ENCODE data around the gene PRKX. TPM values are rescaled to one million over a fixed set of nuclear protein-coding genes. Genes with fewer than 3 reads are reported as not detected.
"Not testable (repeated sequence)": the region's sequence is repeated elsewhere in the genome, so short reads cannot be mapped to it uniquely, and the experiment has no call there.

PRKX gene
- total RNA-seq, 1 donor from 2014 or later, result 64.3 TPM

DNA sequence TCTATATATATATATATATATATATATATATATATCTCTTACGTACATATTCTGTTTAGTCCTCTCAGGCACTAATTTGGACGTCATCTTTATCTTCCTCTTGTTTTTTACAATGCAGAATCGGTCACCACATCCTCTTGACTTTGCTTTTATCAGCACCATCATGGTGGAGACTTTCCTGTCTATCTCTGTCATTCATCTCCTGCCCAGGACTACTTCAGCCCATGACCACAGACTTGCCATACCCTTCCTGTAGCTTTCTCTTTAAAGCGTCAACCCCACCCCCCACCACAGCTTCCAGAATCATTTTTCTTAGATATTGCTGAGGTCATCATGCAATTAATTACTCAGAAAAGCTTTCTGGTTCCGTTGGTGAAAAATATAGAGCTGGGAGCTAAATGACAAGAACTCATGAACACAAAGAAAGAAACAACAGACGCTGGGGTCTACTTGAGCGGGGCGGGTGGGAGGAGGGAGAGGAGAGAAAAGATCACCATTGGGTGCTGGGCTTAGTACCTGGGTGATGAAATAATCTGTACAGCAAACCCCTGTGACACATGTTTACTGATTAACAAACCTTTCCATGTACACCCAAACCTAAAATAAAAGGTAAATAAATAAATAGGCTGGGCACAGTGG is 30.5 kb upstream of the PRKX start:
- Mint-ChIP-seq H3K27me3 (ENCODE audit: unreplicated experiment) (peaks cover 4% of the 10 kb centered on the region), H3K27ac (ENCODE audit: unreplicated experiment) (no peak overlapping the region), H3K4me3 (ENCODE audit: unreplicated experiment) (no peak overlapping the region), H3K4me1 (ENCODE audit: low read depth, unreplicated experiment) (no peaks in the 10 kb centered on the region), H3K9me3 (ENCODE audit: unreplicated experiment) (peaks cover 1% of the 10 kb centered on the region), H3K36me3 (ENCODE audit: unreplicated experiment) (no peaks in the 10 kb centered on the region)
- TF ChIP-seq, protein P1, sequence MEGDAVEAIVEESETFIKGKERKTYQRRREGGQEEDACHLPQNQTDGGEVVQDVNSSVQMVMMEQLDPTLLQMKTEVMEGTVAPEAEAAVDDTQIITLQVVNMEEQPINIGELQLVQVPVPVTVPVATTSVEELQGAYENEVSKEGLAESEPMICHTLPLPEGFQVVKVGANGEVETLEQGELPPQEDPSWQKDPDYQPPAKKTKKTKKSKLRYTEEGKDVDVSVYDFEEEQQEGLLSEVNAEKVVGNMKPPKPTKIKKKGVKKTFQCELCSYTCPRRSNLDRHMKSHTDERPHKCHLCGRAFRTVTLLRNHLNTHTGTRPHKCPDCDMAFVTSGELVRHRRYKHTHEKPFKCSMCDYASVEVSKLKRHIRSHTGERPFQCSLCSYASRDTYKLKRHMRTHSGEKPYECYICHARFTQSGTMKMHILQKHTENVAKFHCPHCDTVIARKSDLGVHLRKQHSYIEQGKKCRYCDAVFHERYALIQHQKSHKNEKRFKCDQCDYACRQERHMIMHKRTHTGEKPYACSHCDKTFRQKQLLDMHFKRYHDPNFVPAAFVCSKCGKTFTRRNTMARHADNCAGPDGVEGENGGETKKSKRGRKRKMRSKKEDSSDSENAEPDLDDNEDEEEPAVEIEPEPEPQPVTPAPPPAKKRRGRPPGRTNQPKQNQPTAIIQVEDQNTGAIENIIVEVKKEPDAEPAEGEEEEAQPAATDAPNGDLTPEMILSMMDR (IDR thresholded peaks at IDR 0.05; ENCODE audit: partially characterized antibody, unreplicated experiment), result no peak
- DNase-seq, result no peak

DNA sequence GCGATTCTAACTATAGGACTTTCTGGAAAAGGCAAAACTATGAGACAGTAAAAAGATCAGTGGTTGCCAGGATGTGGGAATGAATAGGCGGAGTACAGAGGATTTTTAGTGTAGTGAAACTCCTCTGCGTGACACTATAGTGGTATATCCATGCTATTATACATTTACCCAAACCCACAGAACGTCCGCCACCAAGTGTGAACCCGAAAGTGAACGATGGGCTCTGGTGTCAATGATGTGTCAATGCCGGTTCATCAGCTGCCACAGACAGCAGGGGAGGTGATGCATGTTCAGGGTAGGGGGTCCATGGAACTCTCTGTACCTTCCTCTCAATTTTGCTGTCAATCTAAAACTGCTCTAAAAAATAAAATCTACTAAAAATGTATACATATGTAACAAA is 27.5 kb upstream of the PRKX start:
- H3K9me3 Mint-ChIP-seq (ENCODE audit: unreplicated experiment); H3K27me3 Mint-ChIP-seq (ENCODE audit: unreplicated experiment); H3K4me1 Mint-ChIP-seq (ENCODE audit: low read depth, unreplicated experiment); H3K4me3 Mint-ChIP-seq (ENCODE audit: unreplicated experiment); H3K36me3 Mint-ChIP-seq (ENCODE audit: unreplicated experiment); H3K27ac Mint-ChIP-seq (ENCODE audit: unreplicated experiment); DNase-seq: not testable (repeated sequence)

DNA sequence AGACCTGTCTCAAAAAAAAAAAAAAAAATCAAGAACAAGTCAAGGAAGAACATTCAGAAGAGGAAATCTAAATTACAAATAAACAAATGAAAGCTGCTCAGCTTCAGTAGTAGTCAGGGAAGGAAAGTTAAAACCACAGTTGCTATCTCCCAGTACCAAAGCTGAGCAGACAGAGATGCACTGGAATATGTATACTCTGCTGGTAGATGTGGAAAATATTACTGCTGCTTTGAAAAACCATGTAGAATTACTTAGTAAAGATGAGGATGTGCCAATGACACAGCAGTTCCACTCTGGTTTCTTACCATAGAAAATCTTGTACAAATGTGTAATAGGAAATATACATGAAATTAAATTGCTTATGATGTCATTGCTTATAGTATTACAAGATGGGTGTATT is 25.1 kb upstream of the PRKX start:
- no peaks in the 10 kb centered on the region for H3K36me3 Mint-ChIP-seq (ENCODE audit: unreplicated experiment)
- TF ChIP-seq, protein P1 (IDR thresholded peaks at IDR 0.05; ENCODE audit: partially characterized antibody, unreplicated experiment), result no peak
- no peak overlapping the region for H3K27ac Mint-ChIP-seq (ENCODE audit: unreplicated experiment)

DNA sequence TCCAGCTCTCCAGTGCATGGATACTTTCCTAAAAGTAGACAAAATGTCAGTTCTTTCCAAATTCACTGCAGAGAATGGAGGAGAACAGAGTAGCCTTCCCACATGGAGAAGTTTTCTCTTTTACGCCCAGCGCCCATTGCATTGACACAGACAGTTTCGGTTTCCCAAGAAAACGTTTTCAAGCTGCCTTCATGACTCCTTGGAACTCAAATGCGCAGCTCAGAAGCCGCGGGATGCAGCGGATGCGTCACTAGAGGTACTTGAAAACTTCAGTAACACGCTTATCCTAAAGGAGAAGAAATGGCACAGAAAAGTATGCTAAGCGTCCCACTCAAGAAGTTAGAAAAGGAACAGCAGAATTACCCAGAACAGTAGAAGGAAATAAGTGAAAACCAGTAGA is 23.1 kb upstream of the PRKX start:
- not testable (repeated sequence) for H3K36me3 Mint-ChIP-seq (ENCODE audit: unreplicated experiment); H3K9me3 Mint-ChIP-seq (ENCODE audit: unreplicated experiment); H3K4me3 Mint-ChIP-seq (ENCODE audit: unreplicated experiment); H3K27ac Mint-ChIP-seq (ENCODE audit: unreplicated experiment); H3K27me3 Mint-ChIP-seq (ENCODE audit: unreplicated experiment); H3K4me1 Mint-ChIP-seq (ENCODE audit: low read depth, unreplicated experiment); DNase-seq

More for the DNA sequence above, 25.1 kb upstream of the PRKX start:
- DNase-seq, result no peak
- peaks cover 3% of the 10 kb centered on the region for H3K9me3 Mint-ChIP-seq (ENCODE audit: unreplicated experiment)
- no peak overlapping the region for H3K4me3 Mint-ChIP-seq (ENCODE audit: unreplicated experiment)
- H3K27me3 Mint-ChIP-seq (ENCODE audit: unreplicated experiment), result no peaks in the 10 kb centered on the region
- H3K4me1 Mint-ChIP-seq (ENCODE audit: low read depth, unreplicated experiment), result no peaks in the 10 kb centered on the region

DNA sequence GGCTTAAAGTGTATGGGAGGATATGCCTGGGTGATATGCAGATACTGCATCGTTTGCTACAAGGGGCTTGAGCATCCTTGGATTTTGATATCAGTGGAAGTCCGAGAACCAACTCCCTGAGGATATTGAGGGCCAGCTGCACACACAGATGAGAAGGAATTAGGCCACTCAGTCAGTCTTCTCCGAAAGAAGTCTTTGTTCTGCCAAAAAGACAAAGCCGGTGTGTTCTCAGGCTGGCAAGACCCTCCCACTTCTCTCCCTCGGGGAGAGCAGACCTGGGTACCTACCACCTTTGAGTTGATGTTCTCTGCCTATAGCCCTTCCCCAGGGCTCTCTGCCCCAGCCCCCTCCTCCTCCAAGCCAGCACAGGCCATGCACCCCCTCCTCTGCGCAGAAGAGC is 22.4 kb upstream of the PRKX start:
- DNase-seq; H3K27ac Mint-ChIP-seq (ENCODE audit: unreplicated experiment); H3K27me3 Mint-ChIP-seq (ENCODE audit: unreplicated experiment); H3K9me3 Mint-ChIP-seq (ENCODE audit: unreplicated experiment); H3K4me1 Mint-ChIP-seq (ENCODE audit: low read depth, unreplicated experiment); H3K4me3 Mint-ChIP-seq (ENCODE audit: unreplicated experiment); H3K36me3 Mint-ChIP-seq (ENCODE audit: unreplicated experiment): not testable (repeated sequence)

DNA sequence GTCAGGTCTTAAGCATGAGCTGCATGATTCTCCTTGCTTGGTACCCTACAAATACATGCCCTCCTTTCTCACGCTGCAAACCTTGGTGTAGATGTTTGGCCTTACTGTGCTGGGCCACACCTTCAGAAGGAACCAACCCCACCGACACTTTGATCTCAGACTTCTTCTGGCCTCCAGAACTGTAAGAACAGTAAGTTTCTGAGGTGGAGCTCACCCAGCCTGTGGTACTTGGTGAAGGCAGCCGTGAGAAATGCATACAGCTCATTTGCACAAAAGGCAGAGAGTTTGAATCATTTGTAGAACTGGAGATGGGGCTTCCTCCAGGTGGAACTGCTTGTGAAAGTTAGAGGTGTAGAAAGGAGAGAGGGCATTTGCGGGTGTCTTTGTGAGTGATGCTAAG is 21.0 kb upstream of the PRKX start:
- H3K9me3 Mint-ChIP-seq (ENCODE audit: unreplicated experiment); H3K4me3 Mint-ChIP-seq (ENCODE audit: unreplicated experiment); DNase-seq; H3K27me3 Mint-ChIP-seq (ENCODE audit: unreplicated experiment); H3K27ac Mint-ChIP-seq (ENCODE audit: unreplicated experiment); H3K4me1 Mint-ChIP-seq (ENCODE audit: low read depth, unreplicated experiment); H3K36me3 Mint-ChIP-seq (ENCODE audit: unreplicated experiment): not testable (repeated sequence)

DNA sequence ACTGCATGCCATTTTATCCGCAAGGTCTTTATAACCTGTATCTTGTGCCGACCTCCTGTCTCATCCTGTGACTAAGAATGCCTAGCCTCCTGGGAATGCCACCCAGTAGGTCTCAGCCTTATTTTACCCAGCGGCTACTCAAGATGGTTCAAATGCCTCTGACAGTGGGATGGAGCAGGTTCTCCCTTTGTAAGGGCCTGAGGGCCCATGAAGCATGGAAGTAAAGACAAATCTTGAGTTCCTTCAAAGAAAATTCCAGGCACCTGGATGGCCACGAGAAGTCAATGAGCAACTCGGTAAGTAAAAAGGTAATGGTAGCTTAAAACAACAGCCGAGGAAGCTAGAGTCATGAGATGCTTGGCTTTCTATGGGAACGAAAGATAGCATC is 19.6 kb upstream of the PRKX start:
- Mint-ChIP-seq H3K9me3 (ENCODE audit: unreplicated experiment) (peaks cover 2% of the 10 kb centered on the region), H3K27me3 (ENCODE audit: unreplicated experiment) (no peaks in the 10 kb centered on the region), H3K4me3 (ENCODE audit: unreplicated experiment) (no peak overlapping the region), H3K4me1 (ENCODE audit: low read depth, unreplicated experiment) (no peaks in the 10 kb centered on the region), H3K27ac (ENCODE audit: unreplicated experiment) (no peak overlapping the region), H3K36me3 (ENCODE audit: unreplicated experiment) (no peaks in the 10 kb centered on the region)
- TF ChIP-seq, protein P1 (IDR thresholded peaks at IDR 0.05; ENCODE audit: partially characterized antibody, unreplicated experiment), result no peak
- DNase-seq, result no peak

DNA sequence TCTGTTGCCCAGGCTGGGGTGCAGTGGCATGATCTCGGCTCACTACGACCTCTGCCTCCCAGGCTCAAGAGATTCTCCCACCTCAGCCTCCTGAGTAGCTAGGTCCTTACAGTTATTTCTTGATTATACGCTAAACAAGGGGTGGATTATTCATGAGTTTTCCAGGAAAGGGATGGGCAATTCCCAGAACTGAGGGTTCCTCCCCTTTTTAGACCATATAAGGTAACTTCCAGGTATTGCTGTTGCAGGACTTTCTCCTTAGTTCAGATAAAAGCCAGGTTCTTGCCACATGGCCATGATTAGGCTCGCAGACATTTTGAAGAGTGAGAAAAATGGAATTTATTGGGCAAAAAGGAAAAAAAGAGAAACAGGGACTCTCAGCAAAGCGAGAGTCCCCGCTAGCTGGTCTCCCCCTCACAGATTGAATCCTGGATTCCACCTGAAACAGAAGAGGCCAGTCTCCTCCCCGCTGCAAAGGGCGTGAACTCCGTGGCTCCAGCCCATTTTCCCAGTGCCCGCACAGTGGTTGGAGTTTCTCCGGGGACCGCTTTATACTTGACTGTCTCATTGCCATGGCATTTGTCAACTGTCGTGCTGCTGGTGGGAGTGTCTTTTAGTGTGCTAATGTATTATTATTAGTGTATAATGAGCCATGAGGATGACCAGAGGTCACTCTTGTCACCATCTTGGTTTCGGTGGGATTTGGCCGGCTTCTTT is 19.0 kb upstream of the PRKX start:
- H3K9me3 Mint-ChIP-seq (ENCODE audit: unreplicated experiment); DNase-seq; H3K27ac Mint-ChIP-seq (ENCODE audit: unreplicated experiment); H3K36me3 Mint-ChIP-seq (ENCODE audit: unreplicated experiment); H3K27me3 Mint-ChIP-seq (ENCODE audit: unreplicated experiment); H3K4me1 Mint-ChIP-seq (ENCODE audit: low read depth, unreplicated experiment); H3K4me3 Mint-ChIP-seq (ENCODE audit: unreplicated experiment): not testable (repeated sequence)
